H4 (cell line): ENCODE results near the gene NR6A1. TPM values are rescaled to one million over a fixed set of nuclear protein-coding genes. Genes with fewer than 3 reads are reported as not detected.

ENCODE experiments used
- DNase-seq: peaks from one replicate; pipeline ENCODE4 v3.0.0-alpha.2; 2015; ENCODE audit warnings: low spot score
- total RNA-seq: library from RNA; depleted of rRNA; stranded (reverse); fragments of >200 nt; shearing (Covaris generic); gene quantifications from 2 replicates; pipeline ENCODE4 v1.2.3, GENCODE V29; 2014

Gene NR6A1
- total RNA-seq, 1 experiment from 2014 or later, result 3.7 TPM

GRCh38 chr9:124724415-124725067 is 46.6 kb downstream of the NR6A1 start:
- DNase-seq, result no peak

DNA sequence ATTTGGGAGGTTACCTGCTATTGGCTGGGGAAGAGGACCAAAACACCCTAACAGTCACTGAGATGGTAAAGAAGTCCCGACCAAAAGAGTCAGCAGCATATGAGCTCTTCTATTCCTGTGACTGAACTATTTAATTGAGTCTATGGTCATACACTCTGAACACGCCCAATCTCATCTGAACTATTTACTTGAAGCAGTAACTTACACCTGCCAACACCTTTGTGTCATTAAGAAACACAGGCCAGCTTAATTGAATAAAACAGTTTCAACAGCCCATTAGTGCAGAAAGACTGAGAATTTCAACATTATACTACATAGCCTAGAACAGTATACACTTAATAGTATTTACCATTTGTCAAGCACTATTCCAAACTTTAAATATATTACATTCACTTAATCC is 47.8 kb downstream of the NR6A1 start:
- DNase-seq, result no peak

GRCh38 chr9:124721109-124721906 is 49.8 kb downstream of the NR6A1 start:
- no peak for DNase-seq

DNA sequence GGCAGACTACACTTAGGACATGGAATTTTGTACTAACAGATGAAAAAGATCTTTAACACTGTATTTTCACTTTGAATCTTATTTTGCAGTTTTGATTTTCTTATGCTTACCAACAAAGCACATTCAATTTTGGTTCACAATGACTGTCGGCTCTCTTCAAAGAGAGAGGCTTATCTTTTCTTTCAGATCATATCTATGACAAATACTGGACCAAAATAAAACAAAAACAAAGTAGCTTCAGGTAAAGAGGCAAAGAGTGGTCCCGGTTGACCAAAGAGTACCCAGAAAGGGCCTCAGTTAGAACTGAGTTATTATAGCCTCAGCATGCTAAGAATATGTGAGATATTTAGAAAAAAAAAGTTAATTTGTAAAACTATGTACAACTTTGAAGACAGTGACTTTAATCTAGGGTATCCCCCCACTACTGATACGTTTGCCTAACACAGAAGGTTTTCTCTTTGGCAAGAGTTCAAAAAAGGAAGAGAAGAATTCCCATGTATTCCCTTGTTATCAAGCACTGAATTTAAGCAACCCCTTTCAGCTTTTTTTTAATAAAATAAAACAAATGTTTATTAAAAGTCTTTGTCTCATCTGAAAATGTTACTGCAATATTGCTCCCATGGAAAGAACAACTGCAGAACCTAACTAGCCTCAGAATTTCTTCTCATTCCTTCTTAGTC is 50.5 kb downstream of the NR6A1 start:
- DNase-seq, result no peak

GRCh38 chr9:124718928-124719327 is 52.2 kb downstream of the NR6A1 start:
- DNase-seq, result no peak

DNA sequence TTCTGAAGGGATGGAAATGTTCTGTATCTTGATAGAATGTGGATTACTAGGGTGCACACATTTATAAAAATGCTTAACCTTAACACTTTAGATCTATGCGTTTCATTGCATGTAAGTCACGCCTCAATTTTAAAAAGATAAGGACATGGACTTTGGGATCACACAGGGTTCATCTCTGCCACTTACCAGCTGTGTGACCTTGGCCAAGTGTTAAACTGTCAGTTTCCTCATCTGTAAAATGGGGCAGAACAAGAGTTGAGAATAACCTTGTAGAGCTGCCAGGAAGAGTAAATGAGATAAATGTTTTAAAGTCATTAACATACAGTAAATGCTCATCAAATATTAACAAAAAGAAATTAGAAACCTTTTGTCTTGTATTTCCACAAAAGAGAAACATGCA is 53.5 kb downstream of the NR6A1 start:
- no peak for DNase-seq

GRCh38 chr9:124716808-124717207 is 54.3 kb downstream of the NR6A1 start:
- no peak for DNase-seq

DNA sequence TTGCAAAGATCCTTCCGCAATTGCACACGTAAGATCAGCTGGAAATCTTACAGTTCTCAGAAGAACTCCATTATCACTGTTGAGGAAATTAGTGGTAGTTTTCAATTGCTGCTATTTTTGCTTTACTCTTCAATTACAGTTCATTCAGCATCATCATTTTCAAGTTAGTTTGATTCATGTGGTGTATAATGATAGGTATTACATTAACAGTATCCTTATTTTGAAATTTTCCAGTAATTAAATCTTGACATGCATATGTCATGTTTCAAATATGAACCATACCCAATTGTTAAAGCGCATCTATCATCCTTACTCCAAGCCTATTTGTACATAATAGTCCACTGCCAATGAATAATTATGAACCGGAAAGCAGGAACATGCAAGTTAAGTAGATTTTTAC is 60.3 kb downstream of the NR6A1 start:
- no peak for DNase-seq

- DNase-seq, result no peak
These were observed 61.8 kb downstream of the NR6A1 start for GRCh38 chr9:124709292-124709690.

GRCh38 chr9:124708633-124709291 is 62.3 kb downstream of the NR6A1 start:
- no peak for DNase-seq

- no peak for DNase-seq
These were observed 63.0 kb downstream of the NR6A1 start for GRCh38 chr9:124708074-124708473.

- no peak for DNase-seq
These were observed 63.4 kb downstream of the NR6A1 start for GRCh38 chr9:124707666-124708065.

- DNase-seq, result no peak
These were observed 64.4 kb downstream of the NR6A1 start for GRCh38 chr9:124706685-124707084.

DNA sequence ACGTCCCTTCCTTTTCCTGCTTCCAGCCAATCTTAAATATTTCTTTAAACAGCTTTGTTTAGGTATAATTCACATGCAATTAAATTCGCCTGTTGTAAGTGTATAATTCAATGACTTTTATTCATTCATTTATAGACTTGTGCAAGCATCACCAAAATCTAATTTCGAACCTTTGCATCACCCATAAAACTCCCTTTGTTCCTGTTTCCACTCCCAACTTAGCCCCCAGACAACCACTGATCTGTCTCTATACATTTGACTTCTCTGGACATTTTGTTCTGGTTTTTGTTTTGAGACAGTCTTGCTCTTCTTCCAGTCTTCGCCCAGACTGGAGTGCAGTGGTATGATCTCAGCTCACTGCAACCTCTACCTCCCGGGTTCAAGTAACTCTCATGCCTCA is 71.5 kb downstream of the NR6A1 start:
- DNase-seq, result no peak

DNA sequence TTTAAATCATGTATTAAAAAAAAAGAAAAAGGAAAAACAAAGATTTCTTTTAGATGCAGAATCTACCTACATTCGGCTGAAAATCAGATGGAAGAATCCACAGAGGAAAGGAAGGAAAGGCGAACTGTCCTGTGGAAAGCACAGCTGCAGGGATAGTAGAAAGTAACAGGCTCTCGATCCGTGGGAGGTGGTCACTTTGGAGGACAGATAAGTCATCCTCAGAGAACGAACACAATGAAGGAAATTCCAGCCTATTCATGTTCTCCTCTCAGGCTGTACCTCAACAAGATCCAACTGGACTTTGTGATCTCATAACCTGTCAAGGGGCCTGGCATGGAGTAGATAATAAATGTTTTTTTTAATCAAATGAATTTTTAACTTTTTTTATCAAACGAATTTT is 72.8 kb downstream of the NR6A1 start:
- no peak for DNase-seq

DNA sequence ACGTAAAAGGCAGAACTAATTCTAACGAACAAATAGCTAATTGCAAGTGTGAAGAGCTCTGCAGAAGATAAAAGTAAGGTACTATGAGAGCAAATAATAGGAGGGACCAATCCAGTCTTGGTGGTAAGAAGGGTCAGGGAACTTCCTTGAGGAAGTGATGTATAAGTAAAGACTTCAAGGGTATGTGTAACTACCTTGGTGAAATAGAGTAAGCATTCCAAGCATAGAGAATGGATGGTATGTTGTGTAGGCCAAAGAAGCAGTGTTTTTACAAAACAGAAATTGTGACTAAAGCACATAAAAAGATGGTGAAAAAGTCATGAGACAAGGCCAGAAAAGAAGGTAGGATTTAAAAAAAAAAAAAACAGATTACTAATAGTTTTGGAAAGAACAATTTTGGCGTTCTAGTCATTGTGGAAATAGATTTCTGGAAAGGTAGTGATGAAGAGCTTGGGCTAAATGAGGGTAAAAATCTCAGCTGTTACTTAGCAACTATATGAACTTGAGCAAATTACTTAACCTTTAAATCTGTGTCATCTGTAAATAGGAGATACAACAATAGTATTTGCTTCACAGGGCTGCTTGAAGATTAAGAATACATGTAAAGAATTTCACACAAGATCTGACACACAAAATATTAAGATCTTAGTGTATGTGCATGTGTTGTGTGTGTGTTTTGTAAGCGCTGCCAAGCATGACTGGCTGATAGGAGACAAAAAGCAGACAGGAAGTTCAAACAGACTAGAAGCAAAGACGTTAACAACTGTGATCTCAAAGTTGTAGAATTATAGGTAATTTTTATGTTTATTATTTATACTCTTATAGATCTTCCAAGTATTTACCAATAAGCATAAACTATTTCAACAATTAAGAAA is 73.5 kb downstream of the NR6A1 start:
- DNase-seq, result no peak

- DNase-seq, result no peak
These were observed 75.0 kb downstream of the NR6A1 start for GRCh38 chr9:124696101-124696500.

DNA sequence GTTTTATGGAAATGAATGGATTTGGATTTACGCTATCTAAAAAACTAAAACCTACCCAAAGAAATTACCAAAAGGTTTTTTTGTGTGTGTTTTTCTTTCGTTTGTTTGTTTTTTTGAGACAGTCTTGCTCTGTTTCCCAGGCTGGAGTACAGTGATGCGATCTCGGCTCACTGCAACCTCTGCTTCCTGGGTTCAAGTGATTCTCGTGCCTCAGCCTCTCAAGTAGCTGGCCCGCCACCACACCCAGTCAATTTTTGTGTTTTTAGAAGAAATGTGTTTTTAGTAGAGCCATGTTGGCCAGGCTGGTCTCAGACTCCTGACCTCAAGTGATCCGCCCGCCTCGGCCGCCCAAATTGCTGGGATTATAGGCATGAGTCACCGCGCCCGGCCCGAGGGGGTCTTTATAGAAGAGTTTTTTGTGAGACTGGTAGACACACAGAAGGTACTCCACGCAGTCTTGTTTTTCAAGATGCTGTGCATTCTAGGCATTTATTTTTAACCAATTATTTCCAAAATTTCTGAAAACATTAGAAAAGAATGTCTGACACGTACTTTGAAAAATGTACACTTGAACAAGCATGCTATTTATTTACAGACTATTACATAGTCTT is 75.7 kb downstream of the NR6A1 start:
- DNase-seq, result no peak

GRCh38 chr9:124694414-124695279 is 76.5 kb downstream of the NR6A1 start:
- peak; percentile 36 for DNase-seq

DNA sequence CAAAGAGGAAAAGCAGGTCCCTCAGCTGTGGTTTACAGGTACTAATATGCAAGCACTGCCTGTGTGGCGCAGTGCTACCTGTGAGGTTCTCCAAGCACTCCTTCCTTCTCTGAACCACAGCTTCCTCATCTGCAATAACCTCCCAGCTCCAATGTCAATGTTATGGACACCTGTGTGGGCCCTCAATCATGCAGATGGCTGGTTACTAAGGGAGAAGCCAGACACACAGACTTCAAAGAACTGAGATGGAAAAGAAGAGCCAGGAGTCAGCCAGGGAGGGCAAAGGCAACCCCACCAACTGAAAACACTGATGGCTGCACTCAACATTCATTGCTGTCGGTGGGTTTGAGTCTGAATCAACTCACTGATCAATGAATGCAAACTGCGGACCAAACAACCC is 77.7 kb downstream of the NR6A1 start:
- DNase-seq, result no peak
